Lung microvascular endothelial cell (primary cell): ENCODE measurements around the gene RND3. TPM values are rescaled to one million over a fixed set of nuclear protein-coding genes. Genes with fewer than 3 reads are reported as not detected.

ENCODE experiments used
- DNase-seq, 2 donors: peaks; one replicate each; pipeline versions ENCODE4 v3.0.0 to v3.0.0-alpha.2; 2010; ENCODE audit warnings: low read depth in 2 of 2
- total RNA-seq: library from RNA; depleted of rRNA; stranded (reverse); fragments of >200 nt; gene quantifications from 2 replicates; pipeline ENCODE4 v1.2.1, GENCODE V29; 2014

Gene RND3
- total RNA-seq, 1 donor from 2014 or later = 23.0 TPM

DNA sequence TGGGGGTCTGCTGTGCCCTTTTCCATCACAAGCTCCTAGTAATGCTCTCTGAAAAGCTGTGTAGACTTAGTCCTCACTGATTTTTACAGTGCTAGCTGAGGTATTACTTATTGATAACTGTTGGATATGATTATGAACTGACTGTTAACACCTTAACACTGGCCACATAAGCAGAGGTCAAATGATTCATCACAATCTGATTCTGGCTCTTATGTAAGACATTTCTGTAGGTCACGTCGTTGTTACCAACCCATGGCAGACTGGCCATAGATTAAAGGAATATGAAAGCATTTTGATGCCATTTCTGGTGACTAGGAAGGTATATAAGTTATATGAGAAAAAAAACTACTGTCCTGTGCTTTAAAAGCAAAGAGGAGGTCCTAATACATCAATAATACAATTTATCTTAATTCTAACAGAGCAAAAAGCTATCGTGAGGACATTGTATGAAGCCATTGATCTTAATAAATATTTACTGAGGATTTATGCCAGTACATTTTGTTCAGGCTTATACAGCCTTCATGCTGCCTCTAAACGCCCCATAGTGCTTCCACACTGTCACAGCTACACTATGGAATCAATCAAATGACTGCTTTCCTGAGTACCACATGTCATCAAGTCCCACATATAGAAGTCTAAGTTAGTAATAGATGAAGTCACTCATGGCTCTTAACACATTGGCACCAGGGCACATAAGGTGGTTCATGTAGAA is 6.9 kb upstream of the RND3 start:
- no peak for DNase-seq

DNA sequence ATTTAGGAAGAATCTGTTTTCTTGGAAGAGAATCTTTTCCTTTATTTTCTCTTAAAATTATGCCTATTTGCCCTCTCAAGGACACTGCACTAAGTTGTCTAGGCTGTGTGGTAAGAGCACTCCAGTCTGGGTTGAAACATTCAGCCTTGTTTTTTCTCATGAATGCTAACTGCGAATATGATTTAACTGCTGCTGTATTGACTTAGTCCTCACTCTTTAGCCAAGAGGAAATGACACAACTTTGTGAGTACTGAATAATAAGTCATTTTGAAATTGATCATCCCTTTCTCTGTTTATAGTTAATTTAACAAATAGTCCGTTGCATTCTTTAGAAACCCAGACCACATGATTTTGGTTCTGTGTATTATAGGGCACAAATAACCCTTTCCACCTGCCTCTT is 4.5 kb upstream of the RND3 start:
- peak; percentile 39 to 81 for DNase-seq

DNA sequence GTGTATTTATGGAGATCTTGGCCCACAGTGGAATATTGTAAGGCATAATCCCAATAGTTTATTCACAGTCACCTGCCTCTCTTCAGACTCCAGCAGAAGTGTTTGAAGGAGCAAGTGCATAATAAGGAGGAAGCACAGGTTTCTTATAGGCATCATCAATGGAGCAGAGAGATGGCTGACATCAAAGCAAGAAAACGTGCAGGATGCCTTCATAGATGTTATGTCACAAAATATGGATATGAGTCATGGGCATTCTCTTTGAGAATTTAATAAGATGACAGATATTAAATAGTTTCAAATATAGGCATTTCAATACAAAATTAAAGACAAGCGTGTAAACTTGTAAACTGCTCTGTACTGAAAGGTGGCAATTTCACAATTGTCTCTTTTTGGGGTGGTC is 4.0 kb upstream of the RND3 start:
- peak in 1 of 2 donors; percentile 30 for DNase-seq

DNA sequence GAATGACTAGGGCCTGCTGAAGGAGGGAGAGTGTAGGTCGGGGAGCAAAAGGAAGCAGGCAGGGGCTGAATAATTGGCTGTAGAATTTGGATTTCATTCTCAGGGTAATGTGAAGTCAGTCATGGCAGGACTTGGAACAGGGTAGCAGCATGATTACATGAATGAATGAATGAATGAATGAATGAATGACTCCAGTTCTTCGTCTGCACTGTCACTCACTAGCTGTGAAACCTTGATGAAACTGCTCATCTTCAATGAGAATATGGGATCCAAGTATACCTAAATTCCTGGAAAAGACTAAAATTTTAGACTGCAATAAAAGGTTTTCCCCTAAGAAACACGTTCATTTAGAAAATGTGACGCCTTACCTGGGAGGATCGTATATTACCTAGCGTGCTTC is 3.0 kb upstream of the RND3 start:
- DNase-seq = no peak

DNA sequence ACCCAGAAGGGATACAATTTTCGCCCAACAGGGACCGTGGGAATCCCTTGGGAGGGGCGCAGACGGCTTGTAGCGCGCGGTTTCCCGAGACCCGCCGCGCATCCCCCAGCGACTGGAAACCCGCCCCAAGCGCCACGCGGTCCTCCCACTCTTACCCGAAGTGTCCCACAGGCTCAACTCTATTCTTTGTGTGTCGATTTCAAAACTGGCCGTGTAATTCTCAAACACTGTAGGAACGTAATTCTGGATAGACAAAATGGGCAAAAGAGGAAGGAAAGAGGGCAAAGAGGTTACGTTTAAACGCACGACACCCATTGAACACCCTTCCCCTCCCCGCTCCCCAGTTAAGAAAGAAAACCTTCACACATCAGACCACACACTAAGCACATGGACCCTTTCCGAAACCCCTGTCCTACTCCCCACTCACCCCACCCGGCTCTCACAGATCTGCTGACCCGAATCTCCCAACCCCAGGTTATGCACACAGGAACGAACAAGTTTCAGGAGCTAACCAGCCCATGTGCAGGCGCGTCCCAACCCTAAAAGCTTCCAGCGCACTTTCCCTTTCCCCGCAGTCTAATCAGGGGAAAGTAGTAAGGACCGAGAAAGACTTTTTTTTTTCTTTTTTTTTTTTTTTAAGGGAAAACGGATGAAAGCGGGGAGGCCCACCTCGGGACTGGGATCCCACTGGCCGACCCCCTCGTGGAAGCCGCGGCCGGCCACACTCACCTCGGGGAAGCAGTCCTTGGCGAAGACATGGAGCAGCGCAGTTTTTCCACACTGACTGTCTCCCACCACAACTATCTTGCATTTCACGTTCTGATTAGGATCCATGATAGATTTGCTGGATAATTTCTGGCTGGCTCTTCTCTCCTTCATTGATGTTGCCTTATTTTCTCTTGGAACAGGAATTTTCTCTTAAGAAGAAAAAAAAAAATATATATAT is 655 bp downstream of the RND3 start:
- DNase-seq = peak; percentile 64 to 70

DNA sequence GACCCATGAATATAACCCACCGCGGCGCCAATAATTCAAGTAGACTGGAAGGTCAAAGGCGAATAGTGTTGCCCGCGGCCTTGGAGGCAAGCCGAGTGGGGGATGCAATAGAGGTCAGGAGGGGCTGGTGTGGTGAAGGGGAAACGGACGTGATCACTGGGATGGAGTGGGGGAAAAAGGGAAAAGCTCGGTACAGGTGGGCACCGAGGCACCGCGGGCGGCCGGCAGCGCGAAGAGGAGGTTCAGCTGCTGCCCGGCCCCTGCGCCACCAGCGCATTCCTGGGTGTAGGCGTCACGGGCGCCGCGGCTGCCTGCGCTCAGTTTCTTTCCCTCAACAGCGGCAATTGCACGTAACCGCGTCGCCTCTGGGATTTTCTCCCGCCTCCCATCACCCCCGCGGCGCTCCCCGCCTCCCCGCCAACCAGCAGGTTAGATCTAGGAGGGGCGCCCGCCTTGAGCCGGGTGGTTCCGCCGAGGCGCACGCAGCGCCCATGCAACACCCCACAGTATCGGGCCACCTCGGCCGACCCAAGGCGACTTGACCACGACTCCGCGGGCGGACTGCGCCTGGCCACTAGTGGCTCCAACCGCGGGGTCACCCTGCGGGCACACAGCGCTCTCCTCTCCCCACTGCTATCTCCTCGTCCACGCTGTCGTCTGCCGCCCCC is 1.5 kb downstream of the RND3 start:
- DNase-seq = peak; percentile 63 to 80

DNA sequence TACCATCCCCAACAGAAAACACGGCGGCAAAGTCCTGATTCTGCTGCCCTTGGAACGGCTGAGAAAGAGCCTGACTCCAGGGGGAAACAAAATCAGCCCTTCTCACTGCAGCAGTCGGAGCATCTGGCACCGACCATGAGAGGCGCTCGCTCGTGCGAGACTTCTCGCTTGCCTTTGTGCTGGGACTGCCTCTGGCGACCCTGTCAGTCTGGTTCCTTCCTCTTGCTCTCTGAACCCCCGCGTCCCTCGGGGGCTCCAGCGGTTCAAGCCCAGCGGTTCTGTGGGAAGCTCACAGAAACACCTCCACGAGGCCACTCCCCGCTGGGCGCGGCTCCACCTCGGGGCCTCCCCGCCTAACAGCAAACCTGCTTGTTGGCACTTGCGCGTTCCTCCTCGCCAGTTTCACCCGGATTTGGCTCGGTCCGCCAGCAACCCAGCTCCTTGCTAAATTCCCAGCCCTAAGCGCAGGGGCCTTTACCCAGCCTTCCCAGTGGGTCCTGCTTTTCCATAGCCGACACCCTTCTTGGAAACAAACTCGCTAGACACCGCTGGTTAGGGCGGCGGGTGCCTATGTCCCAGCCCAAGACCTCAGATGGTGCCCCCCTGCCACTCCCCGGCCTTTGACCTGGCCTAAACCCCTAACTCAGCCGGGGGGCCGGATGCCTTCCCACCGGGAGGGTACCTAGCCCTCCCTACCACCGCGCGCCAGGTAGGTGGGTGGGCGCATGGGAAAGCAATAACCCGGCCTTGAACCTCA is 2.2 kb downstream of the RND3 start:
- DNase-seq = peak; percentile 64 to 73

DNA sequence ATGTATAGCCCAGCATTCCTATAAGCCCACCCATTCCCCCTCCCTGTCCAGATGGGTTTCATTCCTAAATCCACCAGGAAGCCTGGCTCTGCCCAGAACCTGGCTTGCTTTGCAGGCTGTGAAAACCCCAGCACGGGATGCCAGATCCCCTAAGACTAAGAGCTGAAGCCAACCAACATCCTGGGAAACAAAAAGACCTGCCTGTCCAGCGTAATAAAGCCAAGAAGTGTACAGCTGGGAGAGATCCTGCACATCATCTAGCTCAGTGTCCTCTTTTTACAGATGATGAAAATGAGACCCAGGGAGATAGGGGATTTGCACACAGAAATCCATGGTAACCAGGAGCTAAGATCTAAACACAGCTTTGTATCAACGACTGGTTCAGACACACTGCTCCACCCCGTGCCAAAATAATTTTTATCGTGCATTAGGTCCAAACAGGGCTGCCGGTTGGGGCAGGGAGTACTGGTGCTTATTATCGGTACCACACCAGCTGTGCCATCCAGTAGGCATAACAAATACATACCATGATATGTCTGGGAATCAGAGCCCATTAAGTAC is 2.9 kb downstream of the RND3 start:
- DNase-seq = peak in 1 of 2 donors; percentile 36

DNA sequence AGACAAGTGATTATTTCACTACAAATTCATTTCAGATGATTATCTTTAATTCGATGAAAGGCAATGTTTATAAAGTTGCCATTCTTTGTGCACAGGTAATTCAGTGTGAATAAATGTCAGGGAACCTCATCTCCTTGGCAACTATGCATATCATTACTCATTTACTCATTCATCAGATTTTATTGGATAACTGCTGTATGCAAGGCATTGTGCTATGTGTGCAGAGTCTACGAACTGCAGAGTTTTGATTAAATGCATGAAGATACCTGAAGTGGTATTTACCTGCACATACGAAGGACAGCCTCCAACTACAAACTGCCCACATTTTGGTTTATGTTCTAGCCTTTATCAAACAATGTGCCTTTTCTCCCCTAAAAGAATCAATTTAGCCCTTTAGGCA is 3.5 kb downstream of the RND3 start:
- no peak for DNase-seq

DNA sequence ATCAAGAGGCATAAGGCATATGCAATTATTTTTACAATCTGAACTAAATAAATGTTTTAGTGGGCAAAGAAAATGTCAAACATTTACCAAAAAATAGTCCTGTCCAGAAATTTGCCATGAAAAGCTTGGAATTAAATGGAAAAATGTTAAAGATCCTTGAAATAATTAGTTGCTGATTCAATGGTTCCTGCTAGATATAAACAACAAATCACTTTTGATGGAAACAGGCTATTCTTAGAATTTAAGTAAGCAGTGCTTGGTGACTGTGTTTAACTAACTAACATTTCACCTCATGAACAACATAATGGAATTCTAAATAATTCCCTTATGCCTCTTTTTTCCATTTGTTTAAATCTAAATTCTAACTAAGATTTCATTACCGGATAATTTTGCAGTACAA is 3.9 kb downstream of the RND3 start:
- DNase-seq = no peak

DNA sequence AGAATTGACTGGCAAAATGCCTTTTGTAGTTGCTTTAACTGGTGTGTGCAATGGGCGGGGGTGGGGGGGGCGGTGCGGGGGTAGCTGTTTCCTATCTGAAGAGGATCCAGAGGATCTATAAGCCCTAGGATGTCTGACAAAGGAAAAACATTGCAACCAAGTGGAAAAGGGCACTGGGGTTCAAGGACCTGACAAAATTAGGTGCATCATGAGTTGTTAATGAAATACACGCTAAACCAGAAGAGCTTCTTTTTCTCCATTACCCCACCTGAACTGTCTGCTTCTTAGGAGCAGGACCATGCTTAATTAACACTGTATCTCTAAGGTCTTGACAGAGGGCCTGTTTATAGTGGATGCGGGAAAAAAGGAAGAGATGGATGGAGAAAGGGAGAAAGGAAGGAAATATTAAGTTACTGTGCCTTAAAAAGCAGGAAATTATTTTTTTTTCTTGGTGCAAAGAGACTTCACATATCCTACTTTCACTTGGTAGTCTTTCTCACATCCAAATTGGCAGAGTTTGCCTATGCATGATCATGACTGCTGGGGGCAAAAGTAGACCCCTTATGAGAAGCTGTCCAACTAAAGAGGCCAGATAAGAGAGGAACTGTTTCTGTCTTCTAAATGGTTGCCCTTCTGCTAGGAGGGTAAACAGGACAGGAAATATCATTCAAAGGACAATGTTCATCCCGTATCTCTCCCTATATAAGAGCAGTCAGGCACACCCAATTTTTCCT is 4.6 kb downstream of the RND3 start:
- DNase-seq = no peak

DNA sequence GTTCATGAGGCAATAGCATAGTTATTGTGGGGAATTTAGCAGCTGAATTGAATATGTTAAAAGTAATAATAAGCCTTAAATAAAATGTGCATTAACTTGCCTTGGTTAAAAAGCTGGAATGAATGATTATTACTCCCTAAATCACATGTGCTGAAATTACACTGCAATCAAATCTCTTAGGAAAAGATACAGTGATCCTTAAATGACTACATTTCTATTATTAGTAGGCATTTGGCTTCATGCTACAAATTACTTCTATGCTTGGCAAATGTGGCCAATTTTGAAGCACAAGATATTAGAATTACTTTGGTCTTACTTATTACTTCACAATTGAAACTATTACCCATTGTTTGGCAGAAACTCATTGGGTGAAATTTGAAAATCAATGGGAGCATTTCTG is 5.4 kb downstream of the RND3 start:
- DNase-seq = no peak

DNA sequence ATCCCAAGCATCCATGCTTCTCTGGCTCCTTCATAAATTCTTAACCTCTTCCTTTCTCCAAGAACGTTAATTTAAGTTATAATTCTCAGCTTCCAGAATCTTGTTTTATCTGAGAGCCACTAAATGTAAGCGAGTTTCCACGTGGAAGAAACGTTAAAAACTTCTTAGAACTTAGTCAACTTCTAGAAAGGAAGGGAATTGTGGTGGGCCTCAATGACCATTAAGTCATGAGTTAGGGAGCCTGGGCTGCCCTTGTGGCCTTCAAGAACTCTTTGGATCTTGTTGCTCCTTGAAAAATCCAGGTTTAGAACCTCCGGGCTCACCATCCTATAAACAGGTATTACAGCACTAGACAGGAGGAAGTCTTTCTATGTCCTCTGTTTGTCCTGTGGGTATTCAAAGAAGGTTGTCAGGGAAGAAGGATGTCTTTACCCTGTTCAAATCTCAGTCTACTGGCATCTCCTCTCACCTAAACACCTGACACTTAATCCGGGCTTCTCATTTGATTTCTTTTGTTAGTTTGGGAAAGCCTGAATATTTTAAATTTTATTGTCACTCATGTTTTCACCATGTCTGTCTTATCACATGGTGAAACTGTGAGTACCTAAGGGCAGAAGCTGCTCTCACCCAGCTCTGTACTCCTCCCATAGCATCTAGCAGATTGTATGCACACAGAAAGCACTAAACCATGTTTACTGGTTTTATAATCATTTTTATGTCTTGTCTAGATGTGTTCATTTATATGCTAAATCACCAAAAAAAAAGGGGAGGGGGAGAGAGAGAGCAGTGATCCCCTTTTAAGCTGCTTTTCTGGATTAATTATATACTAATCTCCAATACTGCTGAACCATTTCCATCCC is 6.3 kb downstream of the RND3 start:
- DNase-seq = no peak

DNA sequence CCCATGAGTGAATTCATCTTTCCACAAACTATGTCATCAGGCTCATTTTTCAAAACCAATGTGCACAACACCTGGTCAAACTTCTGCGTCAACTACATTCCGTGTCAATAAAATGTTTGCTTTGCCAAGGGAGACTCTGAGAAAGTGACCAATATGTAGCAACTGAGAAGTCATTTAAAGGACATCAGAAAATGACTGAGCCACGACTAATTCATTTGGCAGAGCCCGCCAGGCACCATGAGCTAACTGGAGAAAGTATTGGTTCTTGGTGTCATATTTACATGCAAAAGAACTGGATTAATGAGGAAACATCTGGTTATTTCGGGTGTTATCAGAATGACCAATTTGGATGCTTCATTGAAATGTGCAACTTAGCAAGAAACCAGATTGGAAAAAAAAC is 7.2 kb downstream of the RND3 start:
- DNase-seq = no peak

DNA sequence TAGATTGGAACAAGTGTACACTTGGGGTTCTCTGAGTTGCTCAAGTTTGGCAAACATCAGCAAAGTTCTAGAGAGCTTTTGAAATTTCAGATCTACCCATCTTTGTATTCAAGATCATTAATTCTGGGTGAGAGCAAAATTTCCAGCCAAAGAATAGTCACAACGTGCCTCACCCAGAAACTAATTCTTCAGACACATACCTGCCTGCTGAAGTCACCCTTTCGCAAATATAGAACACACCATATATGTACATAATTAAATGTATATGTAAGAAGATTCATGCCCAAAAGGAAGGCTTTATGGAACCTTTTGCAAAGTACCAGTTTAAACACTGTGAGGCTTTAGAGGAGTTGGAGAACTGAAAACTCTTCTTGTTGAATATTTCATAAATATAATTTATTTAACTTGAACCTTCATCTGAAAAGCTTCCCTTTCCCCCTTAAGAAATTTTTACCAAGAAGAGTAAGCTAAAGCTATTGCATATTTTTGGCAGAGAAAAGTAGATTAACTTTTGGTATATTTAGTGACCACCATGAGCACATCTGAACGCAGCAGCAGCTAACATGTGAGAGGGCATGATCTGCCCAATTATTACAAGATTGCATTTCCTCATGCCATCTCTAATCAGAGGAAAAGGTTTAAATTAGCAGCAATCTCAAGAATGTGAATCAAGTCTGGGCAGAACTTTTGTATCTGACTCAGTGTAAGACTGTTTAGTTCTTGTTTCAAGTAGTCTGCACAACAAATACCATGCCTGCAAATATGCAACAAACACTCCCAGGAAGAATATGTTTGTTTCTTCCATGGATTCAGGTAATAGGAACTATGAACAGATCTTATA is 8.2 kb downstream of the RND3 start:
- DNase-seq = no peak

DNA sequence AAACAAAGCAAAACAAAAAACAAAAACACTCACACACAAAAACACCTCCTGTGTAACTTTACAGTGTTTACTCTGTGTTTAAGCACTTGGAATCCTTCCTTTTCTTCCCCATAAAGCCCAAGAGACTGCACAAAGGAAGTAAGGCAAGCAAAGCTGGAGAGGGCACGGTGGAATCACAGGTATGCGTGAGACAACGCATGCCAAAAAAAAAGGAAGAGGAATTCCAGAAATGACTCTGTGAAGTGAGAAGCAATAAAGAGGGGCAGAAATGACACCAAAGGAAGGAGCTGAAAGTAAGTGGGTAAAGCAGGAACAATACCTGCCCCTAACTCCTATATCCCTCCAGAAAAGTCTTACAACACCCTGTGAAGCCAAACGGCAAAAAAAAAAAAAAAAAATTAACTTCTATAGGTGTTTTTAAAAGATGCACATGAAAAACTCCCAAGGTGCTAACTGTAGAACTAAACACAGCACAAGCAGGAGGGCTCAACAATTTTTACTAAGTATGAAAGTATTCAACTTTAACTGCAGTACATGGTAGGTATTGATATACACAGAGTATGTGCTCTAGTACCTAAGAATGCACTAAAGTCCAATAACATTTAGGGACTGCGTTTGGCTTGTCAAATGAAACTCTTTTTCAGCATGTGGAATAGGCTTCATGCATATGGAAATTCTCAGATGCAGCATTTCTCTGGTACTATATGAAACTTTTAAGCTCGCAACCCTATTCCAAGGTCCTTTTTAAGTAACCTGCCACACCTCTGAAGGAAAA is 9.1 kb downstream of the RND3 start:
- DNase-seq = no peak

DNA sequence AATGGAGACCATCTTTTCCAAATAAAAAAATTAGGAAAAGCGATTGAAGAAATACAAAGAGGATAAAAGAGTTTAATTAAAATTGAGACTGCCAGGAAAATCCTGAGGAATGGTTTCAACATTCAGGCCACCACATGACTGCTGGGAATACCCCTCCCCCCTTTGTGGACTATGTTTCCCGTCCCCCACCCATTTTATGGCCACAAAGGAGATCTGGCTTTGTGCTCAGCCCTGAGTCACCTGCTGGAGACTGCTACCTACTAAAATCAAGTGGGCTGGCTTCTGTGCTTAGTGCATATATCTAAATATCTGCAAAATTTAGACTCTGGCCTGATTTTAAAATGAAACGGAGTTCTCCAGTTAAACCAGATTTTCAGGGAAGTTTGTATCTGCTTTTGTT is 10.1 kb downstream of the RND3 start:
- peak in 1 of 2 donors; percentile 32 for DNase-seq

DNA sequence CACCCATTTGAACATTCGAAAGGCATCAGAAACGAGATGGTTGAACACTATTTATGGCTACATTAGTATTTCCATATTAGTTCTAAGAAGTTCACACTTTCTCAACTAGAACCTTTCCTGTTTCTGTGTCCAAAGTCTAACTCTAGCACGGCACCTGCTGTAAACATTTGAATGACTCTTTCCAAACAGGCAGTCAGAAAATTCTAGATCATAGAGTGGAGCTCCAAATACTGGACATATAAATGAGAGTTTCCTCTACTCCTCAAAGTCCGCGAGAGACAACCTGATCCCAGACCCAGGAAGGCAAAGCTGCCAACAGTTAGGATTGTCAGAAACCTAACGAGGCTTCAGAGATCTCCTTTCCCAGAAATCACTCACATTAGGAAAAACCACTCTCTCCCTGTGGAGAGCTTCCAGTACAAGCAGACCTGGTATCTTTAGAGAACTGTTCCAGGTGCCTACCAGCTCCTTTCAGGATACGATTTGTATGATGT is 10.6 kb downstream of the RND3 start:
- no peak for DNase-seq
